ENCODE results near the gene SPATA1. TPM values are rescaled to one million over a fixed set of nuclear protein-coding genes. Genes with fewer than 3 reads are reported as not detected.

SPATA1 gene
- total and polyA plus RNA-seq, 2 donors (not counting 1 experiment from before 2014, with no cell fraction given): 0.73 to 8.6 TPM

DNA sequence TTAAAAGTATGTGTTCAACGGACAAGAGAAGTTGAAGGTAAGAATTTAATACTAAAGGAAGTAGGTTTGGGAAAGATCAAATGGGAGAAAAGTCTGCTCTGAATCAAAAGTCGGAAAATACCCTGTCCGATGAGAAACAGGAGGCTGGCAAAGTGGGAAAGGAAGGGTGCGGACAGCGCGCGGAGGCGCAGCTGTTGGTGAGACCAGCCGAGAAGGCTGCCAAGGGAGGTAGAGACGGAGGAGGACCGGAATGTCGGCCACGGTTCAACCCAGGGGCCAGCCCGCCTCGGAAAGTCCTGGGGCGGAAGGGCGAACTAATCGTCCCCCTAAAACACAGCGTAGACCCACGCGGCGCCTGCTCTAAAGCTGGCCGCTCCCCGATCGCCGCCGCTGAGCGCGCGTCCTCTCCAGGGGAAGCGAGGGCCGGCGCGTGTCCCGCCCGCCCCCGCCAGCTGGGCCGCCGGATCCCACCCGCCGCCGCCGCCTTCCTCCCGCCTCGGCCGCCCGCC, 639 bp upstream of the SPATA1 start:
- peak overlapping the region; percentile 84 for H2AFZ ChIP-seq (ENCODE audit: insufficient read depth, low read depth, low read length, poor library complexity, severe bottlenecking)
- Mint-ChIP-seq H3K9me3 (ENCODE audit: insufficient read depth) (no peaks in the 10 kb centered on the region), H3K4me3 (peak overlapping the region; percentile 95), H3K27me3 (no peaks in the 10 kb centered on the region), H3K27ac (peak overlapping the region; percentile 98), H3K4me1 (peaks cover 37% of the 10 kb centered on the region)
- peaks cover 48% of the 10 kb centered on the region for H3K79me2 ChIP-seq (ENCODE audit: control insufficient read depth, insufficient read depth, low read length)
- WGBS (ENCODE audit: insufficient coverage): under 1% methylated on average over 47 of the region's 47 CpGs
- H3K4me3 ChIP-seq (ENCODE audit: control extremely low read depth in 1 of 5, extremely low read depth in 1 of 5, insufficient read depth in 1 of 5, low read depth in 2 of 5, low read length in 4 of 5): peak overlapping the region; percentile 82 to 98 (median 89)
- TF ChIP-seq EZH2 (IDR thresholded peaks at IDR 0.05; ENCODE audit: borderline replicate concordance, insufficient read depth, low read depth, low read length, poor library complexity, severe bottlenecking) (no peak), CTCF (IDR thresholded peaks at IDR 0.05) (no peak)
- peaks cover 0 to 5% of the 10 kb centered on the region in 2 experiments for H3K36me3 ChIP-seq (replicated peaks in 1 of 2; ENCODE audit: control extremely low read depth in 1 of 2, control insufficient read depth in 1 of 2, extremely low read depth in 1 of 2, insufficient read depth in 2 of 2, low read length in 1 of 2)
- H3K27me3 ChIP-seq (replicated peaks in 1 of 4; ENCODE audit: control extremely low read depth in 1 of 4, control insufficient read depth in 3 of 4, insufficient read depth in 4 of 4, low read length in 3 of 4): no peaks in the 10 kb centered on the region
- ATAC-seq (ENCODE audit: low read depth) (peak; percentile 46), DNase-seq (no peak)
- peak overlapping the region; percentile 84 for H3K4me2 ChIP-seq (replicated peaks; ENCODE audit: low read depth, low read length, poor library complexity, severe bottlenecking)
- H3K4me1 ChIP-seq (ENCODE audit: control insufficient read depth in 2 of 2, insufficient read depth in 2 of 2, low read length in 2 of 2): peaks cover 23 to 27% of the 10 kb centered on the region in 2 donors
- H3K9me3 ChIP-seq (ENCODE audit: control extremely low read depth in 1 of 3, control insufficient read depth in 2 of 3, insufficient read depth in 1 of 3, low read length in 2 of 3): peaks cover 0 to 7% (median 0%) of the 10 kb centered on the region in 3 donors
- peak overlapping the region; percentile 82 to 89 for H3K27ac ChIP-seq (ENCODE audit: low read length in 2 of 2)
- ChIA-PET POLR2A (interaction anchor here (0.9 to 2.7 kb wide), 6 partner anchors 25 to 771 kb away, joined by 3 to 41 read pairs (median 7); partner anchors contain the start of genes BCL10, CTBS, PRKACB and RPF1), CTCF (interaction anchor here (0.5 to 2.2 kb wide), 8 partner anchors 10 to 759 kb away, joined by 3 to 11 read pairs (median 4); partner anchors contain the start of gene CTBS)
- H3K9ac ChIP-seq (ENCODE audit: low read length): peak overlapping the region; percentile 73
- peaks cover 7% of the 10 kb centered on the region for H4K20me1 ChIP-seq (ENCODE audit: control insufficient read depth, insufficient read depth, low read length, poor library complexity, severe bottlenecking)
- intact Hi-C loops (cut with micrococcal nuclease): loop anchor here (1.0 to 10.0 kb wide), 13 partner anchors 26 to 772 kb away; partner anchors contain the start of genes BCL10, CTBS, PRKACB and RPF1

All from B cell (primary cell).